Gastrocnemius medialis (tissue), 4 donors: ENCODE measurements around the gene KIAA1217.

Source experiments
- CTCF ChIP-seq, 5 experiments: fragments of 450-650 bp in 3 of 5; fragments of 200-600 bp in 2 of 5; sonication (generic) in 2 of 5; IDR thresholded peaks in 4 of 5; conservative IDR thresholded peaks in 1 of 5; 1 replicate in 4 of 5; 2 replicates in 1 of 5; pipeline ENCODE4 v1.5.1; 2016 to 2019; ENCODE audit warnings: antibody characterized with exemption in 5 of 5, mild to moderate bottlenecking in 3 of 5, moderate library complexity in 3 of 5
- POLR2A ChIP-seq, 2 donors: fragments of 450-650 bp; IDR thresholded peaks; one replicate each; pipeline ENCODE4 v1.6.1; 2017; ENCODE audit warnings: antibody characterized with exemption in 2 of 2, mild to moderate bottlenecking in 2 of 2, moderate library complexity in 2 of 2

GRCh38 chr10:24496906-24497305 is 288.0 kb downstream of the KIAA1217 start:
- TF ChIP-seq CTCF (IDR thresholded peaks at IDR 0.05 in 4 of 5, conservative IDR thresholded peaks at IDR 0.05 in 1 of 5) (no peak), POLR2A (IDR thresholded peaks at IDR 0.05) (no peak)
